D721Med (cell line): ENCODE results near the gene CAB39.

Source experiments
- DNase-seq: peaks from one replicate; pipeline ENCODE4 v3.0.0; 2011; ENCODE audit warnings: low spot score; ENCODE audit not compliant: insufficient read length
- FAIRE-seq: peaks from 2 replicates; lab custom pipeline; 2011; peaks lifted over from hg19 to GRCh38; lab: Jason Lieb, UNC
- TF ChIP-seq, protein P1 (sequence below): IDR thresholded peaks from 2 replicates; pipeline ENCODE4 v1.5.1; 2012; ENCODE audit warnings: mild to moderate bottlenecking, control low read depth; ENCODE audit not compliant: insufficient read depth; ENCODE audit errors: missing control alignments

Gene CAB39

DNA sequence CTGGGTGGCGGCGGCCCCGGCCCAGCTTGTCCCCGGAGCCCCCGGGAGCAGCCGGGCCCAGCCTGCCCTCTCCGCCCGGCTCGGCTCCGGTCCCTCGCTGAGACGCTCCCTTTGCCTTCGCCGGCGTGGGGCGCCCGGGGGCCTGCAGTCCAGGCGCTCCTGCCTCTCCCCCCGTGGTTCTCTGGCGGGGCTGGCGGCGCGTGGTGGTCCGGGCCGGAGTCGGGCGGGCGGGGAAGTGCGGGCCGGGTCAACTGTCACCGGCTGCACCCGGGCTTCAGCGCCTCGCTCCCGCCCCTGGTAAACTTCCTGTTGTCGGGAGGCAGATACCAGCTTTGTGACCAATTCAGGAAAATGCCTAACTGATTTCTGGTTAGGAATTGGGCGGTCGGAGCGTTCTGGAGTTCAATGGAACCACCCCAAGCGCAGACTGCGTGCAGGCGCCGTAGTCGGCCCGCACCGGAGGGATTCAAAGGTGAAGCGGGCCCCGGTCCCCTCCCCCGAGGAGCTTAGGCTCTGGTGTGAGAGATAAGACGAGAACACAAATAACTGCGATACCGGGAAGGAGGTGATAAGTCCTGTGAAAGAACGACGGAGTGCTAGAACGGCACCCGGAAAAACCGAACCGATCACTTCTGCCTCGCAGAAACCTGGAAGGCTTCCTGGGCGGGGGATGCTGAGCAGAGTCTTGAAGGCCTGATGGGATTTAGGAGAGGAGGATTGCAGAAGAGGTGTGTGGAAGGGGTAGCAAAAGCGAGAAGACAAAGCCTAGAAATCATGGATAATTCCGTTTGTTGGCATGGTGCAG lies 891 bp downstream of the CAB39 start:
- FAIRE-seq (no peak), DNase-seq (no peak)
- TF ChIP-seq, protein P1, sequence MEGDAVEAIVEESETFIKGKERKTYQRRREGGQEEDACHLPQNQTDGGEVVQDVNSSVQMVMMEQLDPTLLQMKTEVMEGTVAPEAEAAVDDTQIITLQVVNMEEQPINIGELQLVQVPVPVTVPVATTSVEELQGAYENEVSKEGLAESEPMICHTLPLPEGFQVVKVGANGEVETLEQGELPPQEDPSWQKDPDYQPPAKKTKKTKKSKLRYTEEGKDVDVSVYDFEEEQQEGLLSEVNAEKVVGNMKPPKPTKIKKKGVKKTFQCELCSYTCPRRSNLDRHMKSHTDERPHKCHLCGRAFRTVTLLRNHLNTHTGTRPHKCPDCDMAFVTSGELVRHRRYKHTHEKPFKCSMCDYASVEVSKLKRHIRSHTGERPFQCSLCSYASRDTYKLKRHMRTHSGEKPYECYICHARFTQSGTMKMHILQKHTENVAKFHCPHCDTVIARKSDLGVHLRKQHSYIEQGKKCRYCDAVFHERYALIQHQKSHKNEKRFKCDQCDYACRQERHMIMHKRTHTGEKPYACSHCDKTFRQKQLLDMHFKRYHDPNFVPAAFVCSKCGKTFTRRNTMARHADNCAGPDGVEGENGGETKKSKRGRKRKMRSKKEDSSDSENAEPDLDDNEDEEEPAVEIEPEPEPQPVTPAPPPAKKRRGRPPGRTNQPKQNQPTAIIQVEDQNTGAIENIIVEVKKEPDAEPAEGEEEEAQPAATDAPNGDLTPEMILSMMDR, result no peak

DNA sequence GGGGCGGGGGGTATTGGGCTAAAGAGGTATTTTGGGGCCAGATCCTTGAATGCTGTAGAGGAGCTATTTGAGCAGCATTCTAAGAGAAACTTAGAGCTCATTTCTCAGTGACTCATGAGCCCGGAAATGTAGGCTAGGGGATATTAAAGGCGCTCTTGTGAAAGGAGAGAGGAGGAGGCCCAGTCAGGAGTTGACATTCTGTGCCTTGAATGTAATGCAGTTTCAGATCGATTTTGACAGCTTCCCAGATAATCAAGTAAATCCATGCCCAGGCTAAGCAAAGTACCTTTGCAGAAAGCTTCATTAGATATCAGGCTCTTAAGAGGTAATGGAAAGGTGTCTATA lies 1.5 kb downstream of the CAB39 start:
- FAIRE-seq (no peak), DNase-seq (no peak)
- TF ChIP-seq, protein P1, result no peak

DNA sequence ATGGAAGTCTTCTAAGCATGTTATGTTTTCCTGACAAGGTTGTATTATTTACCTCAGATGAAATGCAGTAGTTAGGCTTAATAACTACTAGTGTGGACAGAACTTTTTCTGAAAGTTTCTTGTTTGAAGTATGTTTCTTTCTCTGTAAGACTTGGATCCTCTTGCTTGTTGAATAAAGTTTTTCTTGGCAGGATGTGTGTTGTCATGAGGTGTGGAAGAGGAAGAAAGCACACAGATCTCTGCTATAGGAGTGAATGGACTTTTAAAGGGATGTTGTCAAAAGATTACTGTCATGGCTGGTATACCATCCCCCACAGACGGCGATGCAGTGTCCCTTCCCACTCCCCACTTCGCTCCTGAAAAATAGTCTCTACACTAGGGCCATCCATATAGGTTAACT lies 2.6 kb downstream of the CAB39 start:
- no peak for DNase-seq
- FAIRE-seq, result no peak

DNA sequence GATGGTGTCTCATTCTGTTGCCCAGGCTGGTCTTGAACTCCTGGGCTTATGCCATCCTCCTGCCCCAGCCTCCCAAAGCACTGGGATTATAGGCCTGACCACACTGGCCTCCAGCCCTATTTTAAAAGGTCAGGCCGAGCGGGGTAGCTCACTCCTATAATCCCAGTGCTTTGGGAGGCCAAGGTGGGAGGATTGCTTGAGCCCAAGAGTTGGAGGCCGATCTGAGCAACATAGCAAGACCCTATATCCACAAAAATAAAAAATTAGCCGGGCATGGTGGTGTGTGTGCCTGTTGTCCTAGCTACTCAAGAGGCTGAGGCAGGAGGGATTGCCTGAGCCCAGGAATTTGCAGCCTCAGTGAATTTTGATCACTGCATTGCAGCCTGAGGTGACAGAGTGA lies 3.9 kb downstream of the CAB39 start:
- FAIRE-seq, result no peak
- TF ChIP-seq, protein P1, result no peak
- DNase-seq, result no peak

More for the DNA sequence above, 2.6 kb downstream of the CAB39 start:
- TF ChIP-seq, protein P1, result no peak

DNA sequence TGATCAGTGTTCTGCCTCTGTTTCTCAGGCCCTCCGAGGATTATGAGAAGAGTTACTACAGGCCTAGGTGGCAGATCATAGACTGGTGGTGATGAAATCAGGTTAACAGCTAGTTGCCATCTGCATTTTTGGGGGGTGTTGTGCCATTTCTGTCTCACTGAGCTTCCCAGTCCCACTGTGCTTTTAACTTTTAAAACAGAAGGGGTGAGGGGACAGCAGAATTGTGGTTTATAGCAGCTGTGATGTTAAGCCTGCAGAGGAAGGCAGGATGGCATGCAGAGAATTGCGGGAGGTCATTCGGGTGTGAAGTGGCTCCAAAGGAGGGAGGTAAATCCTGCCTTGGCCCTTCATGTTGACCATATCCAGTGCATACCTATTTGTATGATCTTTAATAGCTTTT lies 5.0 kb downstream of the CAB39 start:
- TF ChIP-seq, protein P1, result no peak
- no peak for FAIRE-seq
- no peak for DNase-seq

DNA sequence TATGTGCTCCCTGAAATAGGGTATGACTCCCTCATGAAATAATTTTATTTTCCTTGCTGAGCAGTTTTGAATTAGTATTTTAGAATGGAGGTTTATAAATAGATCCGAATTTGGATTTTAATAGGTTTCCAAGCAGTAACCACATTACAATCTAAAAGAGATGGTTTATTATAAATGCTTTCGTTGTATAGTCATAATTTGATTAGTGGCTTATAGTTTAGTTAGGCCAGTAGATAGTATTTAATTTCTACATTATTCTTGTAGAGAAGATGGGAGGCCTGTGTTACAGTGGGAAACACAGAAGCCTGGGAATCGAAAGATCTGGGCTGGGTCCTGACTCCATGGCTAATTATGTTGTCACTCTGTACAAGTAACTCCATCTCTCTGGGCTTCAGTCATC lies 6.7 kb downstream of the CAB39 start:
- TF ChIP-seq, protein P1, result no peak
- no peak for DNase-seq
- no peak for FAIRE-seq

DNA sequence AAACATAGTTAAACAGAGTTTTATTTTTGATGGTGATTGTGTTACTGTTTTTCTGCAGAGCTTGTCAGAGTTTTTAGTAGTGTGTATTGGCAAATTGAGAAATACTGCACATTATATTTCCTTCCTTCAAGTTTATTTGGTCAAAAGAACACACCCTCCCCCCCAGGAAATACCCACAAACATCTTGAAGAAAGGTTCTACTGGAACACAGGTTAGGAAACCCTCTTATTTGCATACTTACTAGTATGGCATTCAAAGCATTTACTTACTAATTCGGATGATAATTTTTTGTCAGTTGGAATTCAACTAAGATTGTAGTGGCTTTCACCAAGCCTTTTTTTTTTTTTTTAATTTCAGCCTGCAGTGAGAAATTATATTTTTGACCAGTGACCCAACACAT lies 9.1 kb downstream of the CAB39 start:
- FAIRE-seq, result no peak
- TF ChIP-seq, protein P1, result no peak
- DNase-seq, result no peak
